22Rv1 (cell line): ENCODE measurements around the gene CEP170B.

Experiments used
- CTCF ChIP-seq: fragments of 450-650 bp; IDR thresholded peaks from 2 replicates; pipeline ENCODE4 v1.5.1; 2017; ENCODE audit warnings: mild to moderate bottlenecking
- ZFX ChIP-seq: fragments of 450-650 bp; IDR thresholded peaks from 2 replicates; pipeline ENCODE4 v1.6.1; 2017; ENCODE audit warnings: antibody characterized with exemption, borderline replicate concordance

DNA sequence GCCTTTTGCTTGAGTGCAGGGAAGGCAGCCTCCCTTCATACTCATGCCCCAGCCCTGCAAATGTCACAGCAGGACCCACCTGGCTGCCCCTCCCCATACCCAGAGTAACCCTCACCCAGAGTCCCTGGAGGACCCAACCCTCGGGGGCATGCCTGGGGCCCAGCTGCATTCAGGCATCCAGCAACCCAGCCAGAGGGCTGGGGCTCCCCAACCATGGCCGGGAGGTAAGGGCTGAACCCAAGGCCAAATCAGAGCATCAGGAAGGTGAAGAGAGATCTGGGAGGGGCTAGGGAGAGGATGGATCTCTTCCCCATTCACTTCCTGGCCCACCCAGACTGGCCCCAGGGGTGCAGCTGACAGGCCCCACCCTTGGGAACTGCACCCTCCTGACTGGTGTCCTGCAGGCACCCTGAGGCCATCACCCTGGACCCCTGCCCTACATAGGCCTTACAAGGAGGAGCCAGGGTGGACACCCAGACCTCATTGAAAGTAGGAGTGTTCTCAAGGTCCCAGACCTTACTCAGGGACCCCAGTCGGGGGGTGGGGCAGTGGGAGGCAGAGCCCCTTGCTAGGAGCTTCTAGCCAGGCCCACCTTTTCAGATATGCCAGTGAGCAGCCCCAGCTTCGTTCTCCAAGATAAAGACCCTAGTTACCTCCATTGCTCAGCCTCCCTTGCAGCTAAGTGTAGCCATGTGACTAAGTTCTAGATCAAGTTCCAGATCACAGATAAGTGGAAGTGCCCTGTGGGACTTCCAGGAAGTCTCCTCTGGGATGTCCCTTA lies 58.8 kb downstream of the CEP170B start:
- TF ChIP-seq CTCF (no peak), ZFX (no peak)
